AG04449 (cell line): ENCODE results near the gene TMEM52.

ENCODE experiments used
- CTCF ChIA-PET: fragments of 350-600 bp; formaldehyde crosslinking; extraction: SDS; loops from one replicate; lab custom pipeline; 2021; ENCODE audit warnings: antibody characterized with exemption; lab: Yijun Ruan, JAX
- POLR2A ChIA-PET: fragments of 400-600, 350-600 bp; formaldehyde crosslinking; extraction: SDS; loops from one replicate; lab custom pipeline; 2020; ENCODE audit warnings: antibody characterized with exemption, inconsistent platforms; lab: Yijun Ruan, JAX
- DNase-seq: peaks from one replicate; pipeline ENCODE4 v3.0.0-alpha.2; 2010; ENCODE audit warnings: low read depth, low spot score
- H3K4me3 ChIP-seq: 2 replicates; pipeline ENCODE4 v1.5.1; 2011; ENCODE audit warnings: low read depth, mild to moderate bottlenecking, control low read depth, low read length
- TF ChIP-seq, protein P1 (sequence below): IDR thresholded peaks from one replicate; pipeline ENCODE4 v1.5.1; 2011; ENCODE audit warnings: mild to moderate bottlenecking, moderate library complexity, low read length, control low read depth, inconsistent platforms; ENCODE audit not compliant: insufficient read depth; ENCODE audit errors: missing control alignments

TMEM52 gene

GRCh38 chr1:1899967-1900327 lies 19.1 kb downstream of the TMEM52 start:
- ChIA-PET CTCF (interaction anchor here (6.7 kb wide), 1 partner anchor 8 kb away, joined by 75 read pairs; no protein-coding TSS in a partner anchor), POLR2A (no interaction called here)
- DNase-seq, result no peak
- H3K4me3 ChIP-seq, result no peak overlapping the region
- TF ChIP-seq, protein P1, sequence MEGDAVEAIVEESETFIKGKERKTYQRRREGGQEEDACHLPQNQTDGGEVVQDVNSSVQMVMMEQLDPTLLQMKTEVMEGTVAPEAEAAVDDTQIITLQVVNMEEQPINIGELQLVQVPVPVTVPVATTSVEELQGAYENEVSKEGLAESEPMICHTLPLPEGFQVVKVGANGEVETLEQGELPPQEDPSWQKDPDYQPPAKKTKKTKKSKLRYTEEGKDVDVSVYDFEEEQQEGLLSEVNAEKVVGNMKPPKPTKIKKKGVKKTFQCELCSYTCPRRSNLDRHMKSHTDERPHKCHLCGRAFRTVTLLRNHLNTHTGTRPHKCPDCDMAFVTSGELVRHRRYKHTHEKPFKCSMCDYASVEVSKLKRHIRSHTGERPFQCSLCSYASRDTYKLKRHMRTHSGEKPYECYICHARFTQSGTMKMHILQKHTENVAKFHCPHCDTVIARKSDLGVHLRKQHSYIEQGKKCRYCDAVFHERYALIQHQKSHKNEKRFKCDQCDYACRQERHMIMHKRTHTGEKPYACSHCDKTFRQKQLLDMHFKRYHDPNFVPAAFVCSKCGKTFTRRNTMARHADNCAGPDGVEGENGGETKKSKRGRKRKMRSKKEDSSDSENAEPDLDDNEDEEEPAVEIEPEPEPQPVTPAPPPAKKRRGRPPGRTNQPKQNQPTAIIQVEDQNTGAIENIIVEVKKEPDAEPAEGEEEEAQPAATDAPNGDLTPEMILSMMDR, result no peak

- DNase-seq, result no peak
- no peak overlapping the region for H3K4me3 ChIP-seq
- CTCF ChIA-PET, result interaction anchor here (6.7 kb wide), 1 partner anchor 8 kb away, joined by 75 read pairs; no protein-coding TSS in a partner anchor
- POLR2A ChIA-PET, result no interaction called here
- TF ChIP-seq, protein P1, result peak; percentile 5
These were observed 19.7 kb downstream of the TMEM52 start for GRCh38 chr1:1899266-1899966.

DNA sequence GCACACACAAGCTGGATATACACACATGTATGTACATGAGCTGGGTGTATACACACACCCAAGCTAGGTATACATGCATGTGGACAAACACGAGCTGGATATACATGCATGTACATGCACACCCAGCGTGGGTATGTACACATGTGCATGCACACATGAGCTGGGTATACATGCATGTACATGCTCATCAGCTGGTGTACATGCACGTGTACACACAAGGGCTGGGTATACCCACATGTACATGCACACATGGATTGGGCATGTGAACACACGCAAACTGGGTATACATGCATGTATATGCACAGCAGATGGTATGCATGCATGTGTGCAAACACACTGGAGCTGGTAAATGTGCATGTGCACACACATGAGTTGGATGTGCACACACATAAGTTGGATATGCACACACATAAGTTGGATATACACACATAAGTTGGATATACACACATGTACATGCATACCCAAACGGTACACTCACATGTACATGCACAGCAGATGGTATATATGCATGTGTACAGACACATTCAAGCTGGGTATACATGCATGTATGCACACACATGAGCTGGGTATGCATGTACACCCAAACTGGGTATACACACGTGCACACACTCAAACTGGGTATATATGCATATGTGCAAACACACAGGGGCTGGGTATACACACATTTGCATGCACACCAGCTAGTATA lies 20.7 kb downstream of the TMEM52 start:
- H3K4me3 ChIP-seq, result no peak overlapping the region
- ChIA-PET POLR2A (no interaction called here), CTCF (interaction anchor here (1.3 to 6.7 kb wide), 2 partner anchors 9 to 77 kb away, joined by 3 to 75 read pairs; no protein-coding TSS in a partner anchor)
- TF ChIP-seq, protein P1, result no peak
- DNase-seq, result no peak

DNA sequence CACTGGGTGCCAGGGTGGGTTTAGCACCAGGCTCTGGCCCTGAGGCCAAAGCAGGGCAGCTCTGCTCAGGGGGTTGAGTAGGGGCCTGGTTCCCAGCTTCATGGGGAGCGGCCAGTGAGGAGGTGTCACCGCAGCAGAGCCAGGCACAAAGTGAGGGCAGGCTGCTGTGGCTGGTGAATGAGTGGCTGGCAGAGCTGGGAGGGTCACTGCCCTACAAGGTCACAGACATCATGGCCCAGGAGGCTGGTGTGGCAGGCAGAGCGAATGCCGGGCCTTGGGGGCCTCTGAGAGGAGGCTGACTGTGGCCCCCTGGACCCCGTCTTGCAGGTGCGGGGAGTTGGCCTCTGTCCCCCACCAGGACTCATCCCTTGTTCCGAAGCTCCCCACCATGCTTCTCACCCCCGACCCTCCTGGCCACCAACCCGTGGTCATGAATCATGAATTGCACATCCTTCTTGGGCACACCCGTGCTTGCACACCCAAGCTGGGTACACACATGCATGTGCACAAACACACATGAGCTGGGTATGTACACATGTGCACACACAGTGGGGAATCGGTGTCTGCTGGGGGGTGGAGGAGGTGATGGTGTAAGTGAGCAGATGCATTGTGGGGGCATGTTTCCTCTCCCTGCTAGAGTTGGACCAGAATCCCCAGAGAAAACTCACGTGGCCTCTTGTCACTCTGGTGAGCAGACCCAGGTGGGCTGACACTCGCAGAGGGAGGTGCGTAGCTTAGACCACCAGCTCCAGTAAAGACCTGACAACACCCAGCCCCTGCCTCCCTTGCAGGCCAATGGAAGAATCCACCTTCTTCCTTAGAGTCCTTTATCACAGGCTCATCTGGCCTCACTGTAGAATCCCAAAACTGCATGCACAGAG lies 23.4 kb downstream of the TMEM52 start:
- TF ChIP-seq, protein P1, result no peak
- no peak for DNase-seq
- POLR2A ChIA-PET, result no interaction called here
- CTCF ChIA-PET, result interaction anchor here (1.1 to 6.7 kb wide), 2 partner anchors 9 to 12 kb away, joined by 3 to 75 read pairs; no protein-coding TSS in a partner anchor
- H3K4me3 ChIP-seq, result no peak overlapping the region

- ChIA-PET POLR2A (no interaction called here), CTCF (interaction anchor here (1.1 to 6.7 kb wide), 2 partner anchors 10 to 13 kb away, joined by 3 to 75 read pairs; no protein-coding TSS in a partner anchor)
- TF ChIP-seq, protein P1, result no peak
- DNase-seq, result no peak
- no peak overlapping the region for H3K4me3 ChIP-seq
These were observed 24.0 kb downstream of the TMEM52 start for GRCh38 chr1:1895060-1895418.
